Vagina (tissue), 2 donors: ENCODE measurements around the gene DXO.

Source experiments
- POLR2A ChIP-seq, 2 donors: fragments of 450-650 bp; IDR thresholded peaks; one replicate each; pipeline ENCODE4 v1.6.1; 2017; ENCODE audit warnings: antibody characterized with exemption in 2 of 2, mild to moderate bottlenecking in 2 of 2, moderate library complexity in 2 of 2
- POLR2AphosphoS5 ChIP-seq, 2 donors: sonication (generic); formaldehyde crosslinking; IDR thresholded peaks; one replicate each; pipeline ENCODE4 v1.9.0; 2017; ENCODE audit warnings: antibody characterized with exemption in 2 of 2, mild to moderate bottlenecking in 2 of 2, low read depth in 1 of 2; ENCODE audit not compliant: insufficient read depth in 1 of 2
- TF ChIP-seq, protein P1 (sequence below), 3 experiments: fragments of 450-650 bp in 2 of 3; fragments of 200-600 bp in 1 of 3; sonication (generic) in 1 of 3; IDR thresholded peaks; one replicate each; pipeline ENCODE4 v1.5.1; 2017 to 2019; ENCODE audit warnings: antibody characterized with exemption in 3 of 3, mild to moderate bottlenecking in 2 of 3, moderate library complexity in 2 of 3

GRCh38 chr6:31979238-31979898 is 7.4 kb upstream of the DXO start:
- TF ChIP-seq, protein P1, sequence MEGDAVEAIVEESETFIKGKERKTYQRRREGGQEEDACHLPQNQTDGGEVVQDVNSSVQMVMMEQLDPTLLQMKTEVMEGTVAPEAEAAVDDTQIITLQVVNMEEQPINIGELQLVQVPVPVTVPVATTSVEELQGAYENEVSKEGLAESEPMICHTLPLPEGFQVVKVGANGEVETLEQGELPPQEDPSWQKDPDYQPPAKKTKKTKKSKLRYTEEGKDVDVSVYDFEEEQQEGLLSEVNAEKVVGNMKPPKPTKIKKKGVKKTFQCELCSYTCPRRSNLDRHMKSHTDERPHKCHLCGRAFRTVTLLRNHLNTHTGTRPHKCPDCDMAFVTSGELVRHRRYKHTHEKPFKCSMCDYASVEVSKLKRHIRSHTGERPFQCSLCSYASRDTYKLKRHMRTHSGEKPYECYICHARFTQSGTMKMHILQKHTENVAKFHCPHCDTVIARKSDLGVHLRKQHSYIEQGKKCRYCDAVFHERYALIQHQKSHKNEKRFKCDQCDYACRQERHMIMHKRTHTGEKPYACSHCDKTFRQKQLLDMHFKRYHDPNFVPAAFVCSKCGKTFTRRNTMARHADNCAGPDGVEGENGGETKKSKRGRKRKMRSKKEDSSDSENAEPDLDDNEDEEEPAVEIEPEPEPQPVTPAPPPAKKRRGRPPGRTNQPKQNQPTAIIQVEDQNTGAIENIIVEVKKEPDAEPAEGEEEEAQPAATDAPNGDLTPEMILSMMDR (IDR thresholded peaks at IDR 0.05) = no peak
- TF ChIP-seq POLR2A (IDR thresholded peaks at IDR 0.05) (no peak), POLR2AphosphoS5 (IDR thresholded peaks at IDR 0.05; ENCODE audit: insufficient read depth in 1 of 2, low read depth in 1 of 2) (no peak)
